GM19025 (cell line): ENCODE measurements around the gene HEPH.
"Not testable (repeated sequence)": the region's sequence is repeated elsewhere in the genome, so short reads cannot be mapped to it uniquely, and the experiment has no call there.

Experiments used
- ATAC-seq: cut with Tn5 transposase; IDR thresholded peaks from one replicate; pipeline ENCODE4 v1.9.1; 2021; ENCODE audit warnings: mild to moderate bottlenecking, low read depth, moderate library complexity; ENCODE audit not compliant: unreplicated experiment

HEPH gene

GRCh38 chrX:66200855-66201795, 37.1 kb downstream of the HEPH start:
- no peak for ATAC-seq

GRCh38 chrX:66203114-66203513, 39.1 kb downstream of the HEPH start:
- no peak for ATAC-seq

GRCh38 chrX:66221856-66222255, 57.8 kb downstream of the HEPH start:
- ATAC-seq, result no peak

- no peak for ATAC-seq
Measured at GRCh38 chrX:66232296-66232695, 68.2 kb downstream of the HEPH start.

GRCh38 chrX:66233209-66233608, 69.2 kb downstream of the HEPH start:
- no peak for ATAC-seq

GRCh38 chrX:66233904-66234303, 69.9 kb downstream of the HEPH start:
- not testable (repeated sequence) for ATAC-seq

GRCh38 chrX:66255359-66255967, 91.4 kb downstream of the HEPH start:
- no peak for ATAC-seq

GRCh38 chrX:66262807-66263206, 98.8 kb downstream of the HEPH start:
- no peak for ATAC-seq
